Heart right ventricle (tissue), 16 donors: Measurements from ENCODE around the gene GBA2. TPM values are rescaled to one million over a fixed set of nuclear protein-coding genes. Genes with fewer than 3 reads are reported as not detected.
A peak's percentile ranks its signal among the peaks of the same experiment; 100 is the strongest.

ENCODE experiments used
- ATAC-seq, 8 donors: fragments of 200-7000 bp; cut with Tn5 transposase; one replicate each; pipeline ENCODE4 v1.9.1; 2020; ENCODE audit warnings: mild to moderate bottlenecking in 8 of 8, moderate library complexity in 8 of 8, moderate number of reproducible peaks in 1 of 8
- DNase-seq, 2 donors: peaks; one replicate each; pipeline ENCODE4 v3.0.0-alpha.2; 2020
- H3K27ac ChIP-seq, 10 donors: fragments of 200-600 bp; sonication (generic) in 2 of 10; one replicate each; pipeline versions ENCODE4 v1.5.0 to v1.8.0; 2020 to 2022; ENCODE audit warnings: mild to moderate bottlenecking in 3 of 10
- H3K27me3 ChIP-seq, 7 donors: fragments of 200-600 bp; one replicate each; pipeline ENCODE4 v1.8.0; 2021 to 2022; ENCODE audit warnings: mild to moderate bottlenecking in 2 of 7
- H3K36me3 ChIP-seq, 9 donors: fragments of 200-600 bp; sonication (generic) in 1 of 9; one replicate each; pipeline versions ENCODE4 v1.5.0 to v1.8.0; 2020 to 2022; ENCODE audit warnings: mild to moderate bottlenecking in 2 of 9
- H3K4me1 ChIP-seq, 9 donors: fragments of 200-600 bp; sonication (generic) in 1 of 9; one replicate each; pipeline versions ENCODE4 v1.5.0 to v1.8.0; 2020 to 2022; ENCODE audit warnings: mild to moderate bottlenecking in 4 of 9
- H3K4me3 ChIP-seq, 10 donors: fragments of 200-600 bp; sonication (generic) in 2 of 10; one replicate each; pipeline versions ENCODE4 v1.5.0 to v1.8.0; 2020 to 2022; ENCODE audit warnings: mild to moderate bottlenecking in 7 of 10, moderate library complexity in 2 of 10
- H3K9me3 ChIP-seq, 11 donors: fragments of 200-600 bp in 10 of 11; sonication (generic) in 2 of 11; one replicate each; pipeline versions ENCODE4 v1.5.0 to v1.8.0; 2013 to 2022; ENCODE audit warnings: mild to moderate bottlenecking in 2 of 11, control low read depth in 1 of 11, moderate library complexity in 1 of 11
- WGBS, 2 donors: extraction: QIAGEN DNeasy Blood & Tissue Kit; methylation state at CpG; one replicate each; pipeline ENCODE4 v1.1.7; 2013; ENCODE audit warnings: inconsistent platforms in 1 of 2; 5-methylcytosine and 5-hydroxymethylcytosine counted together
- intact Hi-C, 10 donors: fragments of 100-400 bp; cut with DNase I; formaldehyde crosslinking; loops; one replicate each; pipeline versions ENCODE4 v1.11.1 to v1.14.2; 2022
- polyA plus RNA-seq, 2 donors: library from polyadenylated mRNA; stranded (reverse); fragments of 200-250 nt; gene quantifications; one replicate each; pipeline ENCODE4 v1.2.3, GENCODE V29; 2013
- total RNA-seq, 10 donors: library from RNA; stranded (reverse); fragmentation: NEBNext Ultra II Directional in 3 of 10; extraction: Animal tissue kit (Norgen Biotek cat#: 25700) in 3 of 10; gene quantifications; one replicate each; pipeline versions ENCODE4 v1.2.1 to v1.2.4, GENCODE V29; 2021 to 2023
- TF ChIP-seq, protein P1 (sequence below), 9 donors: fragments of 200-600 bp; sonication (generic) in 2 of 9; IDR thresholded peaks; one replicate each; pipeline versions ENCODE4 v1.5.0 to v1.8.0; 2021 to 2022; ENCODE audit warnings: antibody characterized with exemption in 9 of 9, mild to moderate bottlenecking in 5 of 9, moderate library complexity in 1 of 9
- donor health status: Arrhythmogenic right ventricular cardiomyopathy.
- donor health status: ischemic (EF 13 %, LVEDD 7.1; RV severe dilation, severe dysfunction).
- donor health status: healthy with polysubstance abuse.
- donor health status: DM: no; HTN: yes; CAD: no.
- donor health status: DM: no; HTN: no; CAD: no.
- donor health status: ischemic (EF 25% LVEDD 6.9; RV normal size, moderate dysfunction).
- donor health status: ischemic (EF 25% LVEDD 5.7; RV mildly dilated, moderate dysfunction).
- donor health status: healthy.
- donor health status: DM: yes; HTN: yes; CAD: no.
- donor health status: Ischemic cardiomyopathy.
- donor health status: ischemic (EF 35%, LVEDD 5.7; RV mildly dilated, moderate dysfunction).
- donor health status: nonischemic (EF 11% LVEDD 7.7; RV severe dilation, severe dysfunction).
- donor health status: DM: yes; HTN: yes; CAD: no.
- donor health status: PGD.
- donor health status: ischemic (EF 29% LVEDD 5.4; RV normal size, mild dysfunction).
- donor health status: nonischemic (EF 23%, LVEDD 6.1; RV moderate dilation, normal function).

Gene GBA2
- total and polyA plus RNA-seq, 12 donors, result 47.4 to 102 (median 79.5) TPM

DNA sequence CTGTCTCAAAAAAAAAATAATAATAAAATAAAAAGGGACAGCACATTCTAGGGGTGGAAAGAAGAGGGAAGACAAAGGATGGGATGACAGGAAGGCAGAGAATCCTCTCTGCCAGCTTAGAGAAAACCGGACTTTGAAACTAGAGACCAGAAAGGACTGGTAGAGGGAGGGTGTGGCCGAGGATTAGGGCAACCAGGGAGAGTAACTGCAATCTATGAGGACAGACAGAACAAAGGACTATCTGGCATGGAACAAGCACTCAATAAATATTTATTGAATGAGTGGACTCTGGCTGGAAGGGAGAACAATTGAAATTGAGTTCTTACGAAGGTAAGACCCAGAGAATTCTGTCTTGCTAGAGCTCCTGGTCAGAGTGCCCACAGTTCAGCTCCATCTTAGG lies 2.4 kb downstream of the GBA2 start:
- WGBS, 2 donors, result 26 to 30% methylated on average over 3 of the region's 3 CpGs
- H3K36me3 ChIP-seq, result peaks cover 0 to 63% (median 42%) of the 10 kb centered on the region in 9 donors
- peaks cover 7 to 80% (median 58%) of the 10 kb centered on the region in 9 donors for H3K4me1 ChIP-seq
- H3K27ac ChIP-seq, result peak overlapping the region in 4 of 10 donors; percentile 20 to 99 (median 62)
- TF ChIP-seq, protein P1, sequence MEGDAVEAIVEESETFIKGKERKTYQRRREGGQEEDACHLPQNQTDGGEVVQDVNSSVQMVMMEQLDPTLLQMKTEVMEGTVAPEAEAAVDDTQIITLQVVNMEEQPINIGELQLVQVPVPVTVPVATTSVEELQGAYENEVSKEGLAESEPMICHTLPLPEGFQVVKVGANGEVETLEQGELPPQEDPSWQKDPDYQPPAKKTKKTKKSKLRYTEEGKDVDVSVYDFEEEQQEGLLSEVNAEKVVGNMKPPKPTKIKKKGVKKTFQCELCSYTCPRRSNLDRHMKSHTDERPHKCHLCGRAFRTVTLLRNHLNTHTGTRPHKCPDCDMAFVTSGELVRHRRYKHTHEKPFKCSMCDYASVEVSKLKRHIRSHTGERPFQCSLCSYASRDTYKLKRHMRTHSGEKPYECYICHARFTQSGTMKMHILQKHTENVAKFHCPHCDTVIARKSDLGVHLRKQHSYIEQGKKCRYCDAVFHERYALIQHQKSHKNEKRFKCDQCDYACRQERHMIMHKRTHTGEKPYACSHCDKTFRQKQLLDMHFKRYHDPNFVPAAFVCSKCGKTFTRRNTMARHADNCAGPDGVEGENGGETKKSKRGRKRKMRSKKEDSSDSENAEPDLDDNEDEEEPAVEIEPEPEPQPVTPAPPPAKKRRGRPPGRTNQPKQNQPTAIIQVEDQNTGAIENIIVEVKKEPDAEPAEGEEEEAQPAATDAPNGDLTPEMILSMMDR (IDR thresholded peaks at IDR 0.05), result no peak
- DNase-seq, result no peak
- ATAC-seq, result no peak
- H3K27me3 ChIP-seq, result no peaks in the 10 kb centered on the region
- intact Hi-C loops, result loop anchor here in 1 of 10 donors (5.0 kb wide), 1 partner anchor 89 kb away; the partner anchor contains the start of genes CCDC107 and RMRP
- no peaks in the 10 kb centered on the region for H3K9me3 ChIP-seq
- peak overlapping the region; percentile 71 to 99 (median 92) for H3K4me3 ChIP-seq

DNA sequence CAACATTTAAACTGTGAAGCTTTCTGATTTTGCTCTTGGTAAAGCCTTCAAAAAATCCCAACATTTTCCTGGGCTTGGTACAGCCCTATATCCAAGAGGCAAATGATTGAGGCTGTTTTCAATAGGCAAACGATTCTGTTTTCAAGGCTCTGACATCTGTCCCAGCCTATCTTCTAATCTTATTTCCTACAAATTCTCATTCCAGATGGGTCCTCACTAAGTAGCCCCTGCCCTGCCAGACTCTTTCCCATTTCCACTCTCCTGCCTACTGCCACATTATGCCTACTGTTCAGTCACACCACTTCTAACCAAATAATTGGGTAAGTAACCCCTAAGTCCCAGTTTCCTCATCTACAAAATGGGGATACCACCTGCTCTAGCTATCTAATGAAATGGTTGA lies 3.5 kb downstream of the GBA2 start:
- peak overlapping the region in 3 of 10 donors; percentile 25 to 97 (median 37) for H3K27ac ChIP-seq
- no peak for ATAC-seq
- DNase-seq, result no peak
- no peaks in the 10 kb centered on the region for H3K27me3 ChIP-seq
- peaks cover 0 to 63% (median 37%) of the 10 kb centered on the region in 9 donors for H3K36me3 ChIP-seq
- no peaks in the 10 kb centered on the region for H3K9me3 ChIP-seq
- intact Hi-C loops, result loop anchor here in 1 of 10 donors (5.0 kb wide), 1 partner anchor 88 kb away; the partner anchor contains the start of genes CCDC107 and RMRP
- WGBS, 2 donors, result 13 to 20% methylated on average over 1 of the region's 1 CpG
- peaks cover 7 to 73% (median 55%) of the 10 kb centered on the region in 9 donors for H3K4me1 ChIP-seq
- TF ChIP-seq, protein P1 (IDR thresholded peaks at IDR 0.05), result no peak
- H3K4me3 ChIP-seq, result peak overlapping the region in 9 of 10 donors; percentile 71 to 99 (median 92)

DNA sequence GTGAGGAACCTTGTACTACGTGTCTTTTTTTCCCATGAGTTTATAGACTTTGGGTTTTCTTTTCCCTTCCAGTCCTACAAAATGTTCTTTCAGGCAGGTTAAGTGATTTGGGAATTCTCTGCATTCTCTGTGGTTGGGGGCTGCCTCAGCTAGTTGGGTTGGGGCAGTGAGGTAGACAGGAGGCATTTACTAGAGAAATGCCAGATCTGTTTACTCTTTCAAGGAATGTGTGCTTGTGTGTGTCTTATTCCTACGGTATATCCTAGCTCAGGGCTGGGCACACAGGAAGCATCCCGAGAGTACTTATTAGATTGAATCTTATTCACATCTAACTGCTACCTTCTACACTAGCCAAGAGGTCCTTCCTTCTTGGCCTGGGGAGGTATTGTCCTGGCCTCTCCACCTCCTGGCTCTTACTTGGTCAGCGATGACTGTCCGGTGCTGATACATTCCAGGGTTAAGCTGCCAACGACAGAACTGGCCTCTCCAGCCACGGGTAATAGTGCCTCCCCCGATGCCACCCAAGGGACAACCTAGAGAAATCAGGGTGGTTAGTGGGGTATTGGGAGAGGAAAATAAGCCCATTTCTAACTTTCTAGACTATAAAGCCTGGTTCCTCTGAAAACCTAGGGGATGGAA lies 5.0 kb downstream of the GBA2 start:
- H3K36me3 ChIP-seq, result peaks cover 0 to 75% (median 52%) of the 10 kb centered on the region in 9 donors
- 61 to 62% methylated on average over 8 of the region's 8 CpGs for whole genome bisulfite sequencing, 2 donors
- H3K4me1 ChIP-seq, result peaks cover 0 to 61% (median 44%) of the 10 kb centered on the region in 9 donors
- H3K27me3 ChIP-seq, result no peaks in the 10 kb centered on the region
- DNase-seq, result no peak
- peak overlapping the region in 3 of 10 donors; percentile 30 to 51 (median 37) for H3K27ac ChIP-seq
- intact Hi-C loops, result no loop called here
- no peak overlapping the region for H3K4me3 ChIP-seq
- TF ChIP-seq, protein P1 (IDR thresholded peaks at IDR 0.05), result no peak
- no peaks in the 10 kb centered on the region for H3K9me3 ChIP-seq
- ATAC-seq, result no peak

DNA sequence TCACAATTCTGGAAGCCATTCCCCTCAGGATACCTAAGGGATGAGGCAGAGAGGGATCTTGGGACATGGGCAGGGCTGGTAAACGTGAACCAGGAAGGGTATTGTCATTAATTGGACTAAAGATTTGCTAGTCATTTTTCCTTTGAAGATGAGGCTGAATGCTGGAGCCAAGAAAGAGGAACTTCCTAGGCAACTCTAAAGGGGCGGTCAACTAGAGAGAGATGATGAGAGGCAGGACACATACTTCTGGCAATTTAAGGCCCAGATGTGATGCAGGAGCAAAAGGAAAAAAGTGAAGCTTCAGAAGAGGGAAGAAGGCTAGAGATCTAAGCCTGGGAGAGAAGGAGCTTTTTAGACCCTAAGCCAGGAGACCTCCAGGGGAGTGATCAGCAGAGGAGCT lies 5.6 kb downstream of the GBA2 start:
- no peak overlapping the region for H3K4me3 ChIP-seq
- TF ChIP-seq, protein P1 (IDR thresholded peaks at IDR 0.05), result no peak
- H3K27ac ChIP-seq, result no peak overlapping the region
- intact Hi-C loops, result no loop called here
- H3K9me3 ChIP-seq, result no peaks in the 10 kb centered on the region
- ATAC-seq (no peak), DNase-seq (no peak)
- H3K27me3 ChIP-seq, result no peaks in the 10 kb centered on the region
- H3K36me3 ChIP-seq, result peaks cover 0 to 81% (median 57%) of the 10 kb centered on the region in 9 donors
- H3K4me1 ChIP-seq, result peaks cover 0 to 61% (median 44%) of the 10 kb centered on the region in 9 donors
- WGBS, 2 donors, result 58 to 62% methylated on average over 2 of the region's 2 CpGs
